ENCODE measurements around the gene PCGF5. TPM values are rescaled to one million over a fixed set of nuclear protein-coding genes. Genes with fewer than 3 reads are reported as not detected.

Gene PCGF5
- total and polyA plus RNA-seq, 4 donors = 18.9 to 55.5 (median 32.2) TPM

DNA sequence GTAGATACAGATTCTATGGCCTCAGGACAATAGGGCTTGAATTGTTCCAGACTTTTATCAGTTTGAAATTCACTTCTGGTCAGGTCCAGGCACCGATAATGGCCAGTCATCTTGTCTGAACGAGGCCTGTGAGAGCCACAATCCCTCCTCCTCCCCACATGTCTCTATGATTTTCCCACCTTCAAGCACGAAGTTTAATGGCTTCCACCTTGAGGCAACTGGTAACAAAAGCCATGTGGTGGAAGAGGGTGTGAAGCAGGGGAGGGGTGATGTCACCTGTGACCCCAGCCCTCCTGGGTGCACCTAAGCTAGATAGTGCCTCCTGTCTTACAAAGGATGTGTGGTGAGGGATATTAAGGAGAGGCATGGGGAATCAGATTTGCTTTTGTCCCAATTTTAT is 89.2 kb downstream of the PCGF5 start:
- TF ChIP-seq RAD21 (IDR thresholded peaks at IDR 0.05) (no peak), HNF4G (IDR thresholded peaks at IDR 0.05) (no peak), ZBTB33 (IDR thresholded peaks at IDR 0.05) (no peak), REST (IDR thresholded peaks at IDR 0.05) (no peak), NR2F2 (IDR thresholded peaks at IDR 0.05) (no peak), HNF4A (conservative IDR thresholded peaks at IDR 0.05) (no peak), ATF3 (IDR thresholded peaks at IDR 0.05) (no peak), EGR1 (IDR thresholded peaks at IDR 0.05; ENCODE audit: low read depth in 2 of 2) (no peak), TAF1 (conservative IDR thresholded peaks at IDR 0.05) (no peak)
- TF ChIP-seq, protein P1, sequence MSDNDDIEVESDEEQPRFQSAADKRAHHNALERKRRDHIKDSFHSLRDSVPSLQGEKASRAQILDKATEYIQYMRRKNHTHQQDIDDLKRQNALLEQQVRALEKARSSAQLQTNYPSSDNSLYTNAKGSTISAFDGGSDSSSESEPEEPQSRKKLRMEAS (IDR thresholded peaks at IDR 0.05) = no peak
- no peak for DNase-seq (ENCODE audit: low spot score)
- Histone ChIP-seq H3K27me3 (ENCODE audit: control insufficient read depth in 4 of 4, insufficient read depth in 4 of 4, low read length in 3 of 4) (peaks cover 0 to 2% (median 0%) of the 10 kb centered on the region in 4 donors), H3K9me3 (ENCODE audit: control insufficient read depth in 4 of 4, low read length in 3 of 4) (no peaks in the 10 kb centered on the region), H3K4me3 (ENCODE audit: low read depth in 1 of 3, low read length in 3 of 3) (no peak overlapping the region), H3K4me1 (ENCODE audit: control insufficient read depth in 4 of 4, insufficient read depth in 4 of 4, low read length in 3 of 4) (no peaks in the 10 kb centered on the region), H3K27ac (ENCODE audit: low read depth in 1 of 2, low read length in 2 of 2) (no peak overlapping the region), H3K36me3 (ENCODE audit: control insufficient read depth in 4 of 4, insufficient read depth in 3 of 4, low read depth in 1 of 4, low read length in 3 of 4) (no peaks in the 10 kb centered on the region), H3K9ac (ENCODE audit: low read depth in 1 of 2, low read length in 2 of 2) (no peak overlapping the region)
- 84% methylated on average over 3 of the region's 3 CpGs for WGBS

DNA sequence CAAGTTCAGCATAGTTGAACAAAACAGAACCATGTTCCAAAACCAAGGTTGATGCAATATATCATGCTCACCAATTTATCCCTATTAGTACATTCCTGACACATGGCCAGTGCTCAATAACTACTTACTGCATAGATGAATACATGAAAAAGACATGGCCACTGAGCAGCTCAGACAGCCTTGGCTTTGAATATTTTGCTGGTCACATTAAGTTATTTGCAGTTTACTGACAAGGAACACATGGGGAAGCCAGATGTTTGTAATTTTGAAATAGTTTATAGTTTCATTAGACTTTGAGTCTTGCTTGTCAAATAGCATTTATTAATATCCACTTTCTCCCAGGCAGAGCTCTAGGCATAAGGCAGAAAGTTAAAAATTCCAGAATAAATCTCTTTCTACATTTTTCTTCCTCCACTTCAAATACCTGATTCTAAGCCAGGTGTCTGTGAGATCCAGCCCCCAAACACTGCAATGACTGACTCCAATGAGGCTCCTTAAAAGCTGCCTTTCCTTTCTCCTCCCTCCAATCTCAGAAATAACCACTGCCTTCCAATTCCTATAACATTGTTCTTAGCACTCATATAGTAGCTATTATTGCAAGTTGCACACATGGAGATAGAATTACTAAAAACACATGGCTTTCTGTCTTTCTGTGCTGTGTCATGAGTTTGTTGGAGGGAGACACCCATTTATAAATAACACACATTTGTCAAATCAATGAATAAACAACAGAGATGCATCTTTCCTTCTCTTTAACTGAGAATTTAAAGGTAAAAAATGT is 91.3 kb downstream of the PCGF5 start:
- H3K27ac ChIP-seq (ENCODE audit: low read depth in 1 of 2, low read length in 2 of 2) = no peak overlapping the region
- DNase-seq (ENCODE audit: low spot score) = no peak
- H3K4me1 ChIP-seq (ENCODE audit: control insufficient read depth in 4 of 4, insufficient read depth in 4 of 4, low read length in 3 of 4) = no peaks in the 10 kb centered on the region
- TF ChIP-seq EGR1 (IDR thresholded peaks at IDR 0.05; ENCODE audit: low read depth in 2 of 2) (no peak), HNF4A (conservative IDR thresholded peaks at IDR 0.05) (no peak), JUND (IDR thresholded peaks at IDR 0.05) (no peak), NR2F2 (IDR thresholded peaks at IDR 0.05) (no peak), ZBTB33 (IDR thresholded peaks at IDR 0.05) (no peak), HNF4G (IDR thresholded peaks at IDR 0.05) (no peak), FOXA1 (IDR thresholded peaks at IDR 0.05) (no peak), CTCF (IDR thresholded peaks at IDR 0.05; ENCODE audit: low read depth, low read length, missing input control) (no peak), RAD21 (IDR thresholded peaks at IDR 0.05) (no peak), REST (IDR thresholded peaks at IDR 0.05) (no peak), TAF1 (conservative IDR thresholded peaks at IDR 0.05) (no peak), YY1 (IDR thresholded peaks at IDR 0.05) (no peak), RXRA (IDR thresholded peaks at IDR 0.05) (no peak), FOXA2 (IDR thresholded peaks at IDR 0.05) (no peak)
- TF ChIP-seq, protein P1 (IDR thresholded peaks at IDR 0.05) = no peak

More for the DNA sequence above, 91.3 kb downstream of the PCGF5 start:
- Histone ChIP-seq H3K9me3 (ENCODE audit: control insufficient read depth in 4 of 4, low read length in 3 of 4) (no peaks in the 10 kb centered on the region), H3K27me3 (ENCODE audit: control insufficient read depth in 4 of 4, insufficient read depth in 4 of 4, low read length in 3 of 4) (peaks cover 0 to 2% (median 0%) of the 10 kb centered on the region in 4 donors), H3K4me3 (ENCODE audit: low read depth in 1 of 3, low read length in 3 of 3) (no peak overlapping the region), H3K9ac (ENCODE audit: low read depth in 1 of 2, low read length in 2 of 2) (no peak overlapping the region), H3K36me3 (ENCODE audit: control insufficient read depth in 4 of 4, insufficient read depth in 3 of 4, low read depth in 1 of 4, low read length in 3 of 4) (no peaks in the 10 kb centered on the region)

All from liver (tissue), 9 donors.